ENCODE measurements around the gene TMEM217. TPM values are rescaled to one million over a fixed set of nuclear protein-coding genes. Genes with fewer than 3 reads are reported as not detected.

Gene TMEM217
- total and polyA plus RNA-seq, 2 of the 4 experiments (the other 2 are of a cell fraction) = 1.4 to 3.5 TPM

DNA sequence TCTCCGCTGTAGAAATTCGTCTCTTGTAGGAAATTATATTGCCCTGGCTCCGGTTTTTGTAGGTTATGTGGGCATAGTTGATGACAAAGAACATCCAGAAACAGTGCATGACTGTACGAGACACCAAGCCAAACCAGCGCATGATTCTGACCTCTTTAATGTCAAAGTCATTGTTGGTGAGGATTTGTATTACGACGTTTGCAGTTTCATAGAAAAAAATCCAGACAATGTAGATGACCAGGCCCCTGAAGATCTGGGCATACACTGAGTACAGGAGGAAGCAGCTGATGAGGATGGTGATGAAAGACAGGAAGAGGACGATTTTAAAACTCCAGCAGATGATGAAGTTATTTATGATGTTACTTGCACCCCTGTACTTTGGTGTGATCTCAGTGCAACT lies 39.4 kb downstream of the TMEM217 start:
- Histone ChIP-seq H3K79me1 (ENCODE audit: low read depth in 1 of 2, low read length in 2 of 2) (no peaks in the 10 kb centered on the region), H2BK20ac (ENCODE audit: low read depth, low read length) (no peak overlapping the region), H2BK120ac (ENCODE audit: low read depth, low read length) (no peak overlapping the region), H4K5ac (ENCODE audit: low read depth, low read length) (no peak overlapping the region), H3K56ac (ENCODE audit: extremely low read depth, insufficient read depth, low read length) (no peak overlapping the region), H4K91ac (ENCODE audit: insufficient read depth, low read depth, low read length) (no peak overlapping the region), H3K4me1 (ENCODE audit: control insufficient read depth, insufficient read depth, low read length) (0 out of 2 replicates have a peak, but pooled peaks cover 2% of the 10 kb centered on the region), H2AK9ac (replicated peaks; ENCODE audit: low read depth, low read length, poor library complexity) (no peak overlapping the region), H3K23ac (ENCODE audit: low read depth, low read length) (no peak overlapping the region), H3K36me3 (ENCODE audit: control insufficient read depth, insufficient read depth, low read length) (no peaks in the 10 kb centered on the region), H3K9me3 (ENCODE audit: control insufficient read depth, insufficient read depth, low read length) (no peaks in the 10 kb centered on the region), H3K4me2 (ENCODE audit: low read depth, low read length) (no peak overlapping the region), H3K18ac (ENCODE audit: low read depth, low read length) (no peak overlapping the region), H2BK15ac (ENCODE audit: low read depth, low read length) (no peak overlapping the region), H4K20me1 (ENCODE audit: insufficient read depth, low read length) (no peaks in the 10 kb centered on the region), H2AK5ac (ENCODE audit: low read depth, low read length) (no peak overlapping the region), H2BK5ac (ENCODE audit: low read depth, low read length, poor library complexity, severe bottlenecking) (no peak overlapping the region), H3K27ac (ENCODE audit: insufficient read depth, low read length) (no peak overlapping the region), H3K27me3 (ENCODE audit: control insufficient read depth, insufficient read depth, low read length) (no peaks in the 10 kb centered on the region), H3K4me3 (ENCODE audit: insufficient read depth, low read depth, low read length) (no peak overlapping the region), H2AFZ (replicated peaks; ENCODE audit: low read length, poor library complexity) (no peak overlapping the region), H3K14ac (replicated peaks; ENCODE audit: low read depth, low read length) (no peak overlapping the region), H4K8ac (ENCODE audit: low read depth in 2 of 2, low read length in 2 of 2) (no peak overlapping the region), H3K4ac (ENCODE audit: low read depth, low read length) (no peak overlapping the region), H3K9me1 (ENCODE audit: insufficient read depth, low read length) (peaks cover 5% of the 10 kb centered on the region; the same call in 1 of the 2 replicates), H3K9ac (ENCODE audit: low read depth, low read length) (no peak overlapping the region)
- intact Hi-C loops (cut with micrococcal nuclease) (no loop called here), dilution Hi-C loops (cut with HindIII; ENCODE audit: low sequenced_read_pairs, unreplicated experiment) (no loop called here), in situ Hi-C loops (cut with MboI; ENCODE audit: low sequenced_read_pairs) (loop anchor here (10.0 kb wide), 1 partner anchor 334 kb away; the partner anchor contains the start of gene C6orf89)
- no peak for ATAC-seq (ENCODE audit: low read depth)
- no TSS peak for BruUV-seq (replicated peaks)
- POLR2A ChIA-PET (ENCODE audit: unreplicated experiment) = no interaction called here
- DNase-seq = no peak
- TF ChIP-seq BHLHE40 (IDR thresholded peaks at IDR 0.05; ENCODE audit: low read depth, low read length) (no peak), MXI1 (IDR thresholded peaks at IDR 0.05; ENCODE audit: borderline replicate concordance, low read depth, low read length) (no peak), RFX5 (IDR thresholded peaks at IDR 0.05; ENCODE audit: low read depth, low read length) (no peak), CHD1 (IDR thresholded peaks at IDR 0.05; ENCODE audit: low read depth, low read length) (no peak), CEBPB (IDR thresholded peaks at IDR 0.05; ENCODE audit: low read depth, low read length) (no peak), FOS (IDR thresholded peaks at IDR 0.05; ENCODE audit: low read depth, low read length) (no peak)
- TF ChIP-seq, protein P1, sequence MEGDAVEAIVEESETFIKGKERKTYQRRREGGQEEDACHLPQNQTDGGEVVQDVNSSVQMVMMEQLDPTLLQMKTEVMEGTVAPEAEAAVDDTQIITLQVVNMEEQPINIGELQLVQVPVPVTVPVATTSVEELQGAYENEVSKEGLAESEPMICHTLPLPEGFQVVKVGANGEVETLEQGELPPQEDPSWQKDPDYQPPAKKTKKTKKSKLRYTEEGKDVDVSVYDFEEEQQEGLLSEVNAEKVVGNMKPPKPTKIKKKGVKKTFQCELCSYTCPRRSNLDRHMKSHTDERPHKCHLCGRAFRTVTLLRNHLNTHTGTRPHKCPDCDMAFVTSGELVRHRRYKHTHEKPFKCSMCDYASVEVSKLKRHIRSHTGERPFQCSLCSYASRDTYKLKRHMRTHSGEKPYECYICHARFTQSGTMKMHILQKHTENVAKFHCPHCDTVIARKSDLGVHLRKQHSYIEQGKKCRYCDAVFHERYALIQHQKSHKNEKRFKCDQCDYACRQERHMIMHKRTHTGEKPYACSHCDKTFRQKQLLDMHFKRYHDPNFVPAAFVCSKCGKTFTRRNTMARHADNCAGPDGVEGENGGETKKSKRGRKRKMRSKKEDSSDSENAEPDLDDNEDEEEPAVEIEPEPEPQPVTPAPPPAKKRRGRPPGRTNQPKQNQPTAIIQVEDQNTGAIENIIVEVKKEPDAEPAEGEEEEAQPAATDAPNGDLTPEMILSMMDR (conservative IDR thresholded peaks at IDR 0.05; ENCODE audit: low read depth, low read length) = no peak
- CTCF ChIA-PET = no interaction called here
- WGBS, 2 experiments (ENCODE audit: extremely low coverage in 2 of 2, insufficient read length in 1 of 2) = 77% methylated on average over 3 of the region's 8 CpGs; no CpG with 5 or more reads in 1 of the 2 experiments

Data from IMR-90 (cell line).